Stimulated activated CD8-positive, alpha-beta memory T cell treated with anti-CD3 and anti-CD28 coated beads, Interleukin-4, amount 100 ng/mL, for 48 hours (primary cell): ENCODE data around the gene ARHGEF28.

Source experiments
- DNase-seq: peaks from one replicate; pipeline ENCODE4 v3.0.0-alpha.2; 2020

ARHGEF28 gene, protein sequence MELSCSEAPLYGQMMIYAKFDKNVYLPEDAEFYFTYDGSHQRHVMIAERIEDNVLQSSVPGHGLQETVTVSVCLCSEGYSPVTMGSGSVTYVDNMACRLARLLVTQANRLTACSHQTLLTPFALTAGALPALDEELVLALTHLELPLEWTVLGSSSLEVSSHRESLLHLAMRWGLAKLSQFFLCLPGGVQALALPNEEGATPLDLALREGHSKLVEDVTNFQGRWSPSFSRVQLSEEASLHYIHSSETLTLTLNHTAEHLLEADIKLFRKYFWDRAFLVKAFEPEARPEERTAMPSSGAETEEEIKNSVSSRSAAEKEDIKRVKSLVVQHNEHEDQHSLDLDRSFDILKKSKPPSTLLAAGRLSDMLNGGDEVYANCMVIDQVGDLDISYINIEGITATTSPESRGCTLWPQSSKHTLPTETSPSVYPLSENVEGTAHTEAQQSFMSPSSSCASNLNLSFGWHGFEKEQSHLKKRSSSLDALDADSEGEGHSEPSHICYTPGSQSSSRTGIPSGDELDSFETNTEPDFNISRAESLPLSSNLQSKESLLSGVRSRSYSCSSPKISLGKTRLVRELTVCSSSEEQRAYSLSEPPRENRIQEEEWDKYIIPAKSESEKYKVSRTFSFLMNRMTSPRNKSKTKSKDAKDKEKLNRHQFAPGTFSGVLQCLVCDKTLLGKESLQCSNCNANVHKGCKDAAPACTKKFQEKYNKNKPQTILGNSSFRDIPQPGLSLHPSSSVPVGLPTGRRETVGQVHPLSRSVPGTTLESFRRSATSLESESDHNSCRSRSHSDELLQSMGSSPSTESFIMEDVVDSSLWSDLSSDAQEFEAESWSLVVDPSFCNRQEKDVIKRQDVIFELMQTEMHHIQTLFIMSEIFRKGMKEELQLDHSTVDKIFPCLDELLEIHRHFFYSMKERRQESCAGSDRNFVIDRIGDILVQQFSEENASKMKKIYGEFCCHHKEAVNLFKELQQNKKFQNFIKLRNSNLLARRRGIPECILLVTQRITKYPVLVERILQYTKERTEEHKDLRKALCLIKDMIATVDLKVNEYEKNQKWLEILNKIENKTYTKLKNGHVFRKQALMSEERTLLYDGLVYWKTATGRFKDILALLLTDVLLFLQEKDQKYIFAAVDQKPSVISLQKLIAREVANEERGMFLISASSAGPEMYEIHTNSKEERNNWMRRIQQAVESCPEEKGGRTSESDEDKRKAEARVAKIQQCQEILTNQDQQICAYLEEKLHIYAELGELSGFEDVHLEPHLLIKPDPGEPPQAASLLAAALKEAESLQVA (N-terminal part only)

DNA sequence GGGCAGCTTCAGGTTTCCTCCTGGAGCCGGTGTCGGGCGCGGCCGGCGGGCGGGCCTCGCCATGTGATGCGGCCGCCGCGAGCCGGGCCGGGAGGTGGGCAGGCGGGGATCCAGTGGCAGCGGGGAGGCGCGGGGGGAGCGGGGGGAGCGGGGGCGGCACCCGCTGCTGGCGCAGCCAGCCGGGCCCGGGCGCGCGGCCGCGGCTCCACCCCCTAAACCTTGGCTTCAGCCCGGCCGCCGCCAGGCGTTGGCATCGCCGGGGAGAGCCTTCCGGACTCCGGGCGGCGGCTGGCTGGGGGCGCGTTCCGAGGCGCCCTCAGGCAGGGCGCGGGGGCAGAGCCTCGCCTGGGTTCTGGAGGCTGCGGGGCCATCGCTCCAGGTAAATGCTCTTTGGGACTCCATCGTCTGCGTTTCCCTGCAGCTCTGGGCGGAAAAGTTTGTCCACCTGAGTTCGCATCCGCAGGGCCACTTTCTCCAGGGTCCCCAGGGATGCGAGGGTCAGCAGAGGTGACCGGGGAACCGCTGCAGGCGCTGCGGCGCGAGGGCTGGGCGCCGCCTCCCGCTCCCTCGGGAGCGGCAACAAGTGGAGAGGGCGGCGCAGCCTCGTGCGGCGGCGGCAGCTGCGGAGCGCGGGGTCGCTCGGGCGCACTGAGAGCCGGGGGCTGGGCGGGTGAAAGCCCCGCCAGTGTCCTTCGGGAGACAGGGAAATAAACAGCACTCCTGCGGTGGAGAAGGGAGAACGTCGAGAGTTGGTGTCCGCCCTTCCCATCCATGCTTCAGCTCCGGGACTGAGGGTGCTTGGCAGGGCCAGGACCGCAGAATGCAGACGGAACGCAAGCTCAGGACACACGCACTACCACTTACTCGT lies at the start of gene ARHGEF28:
ARHGEF28 (plus strand) TSS at position 253 of the 868 bp plus-strand sequence. CDS start 58,656 bp downstream, outside the sequence.
- DNase-seq = peak; percentile 44

DNA sequence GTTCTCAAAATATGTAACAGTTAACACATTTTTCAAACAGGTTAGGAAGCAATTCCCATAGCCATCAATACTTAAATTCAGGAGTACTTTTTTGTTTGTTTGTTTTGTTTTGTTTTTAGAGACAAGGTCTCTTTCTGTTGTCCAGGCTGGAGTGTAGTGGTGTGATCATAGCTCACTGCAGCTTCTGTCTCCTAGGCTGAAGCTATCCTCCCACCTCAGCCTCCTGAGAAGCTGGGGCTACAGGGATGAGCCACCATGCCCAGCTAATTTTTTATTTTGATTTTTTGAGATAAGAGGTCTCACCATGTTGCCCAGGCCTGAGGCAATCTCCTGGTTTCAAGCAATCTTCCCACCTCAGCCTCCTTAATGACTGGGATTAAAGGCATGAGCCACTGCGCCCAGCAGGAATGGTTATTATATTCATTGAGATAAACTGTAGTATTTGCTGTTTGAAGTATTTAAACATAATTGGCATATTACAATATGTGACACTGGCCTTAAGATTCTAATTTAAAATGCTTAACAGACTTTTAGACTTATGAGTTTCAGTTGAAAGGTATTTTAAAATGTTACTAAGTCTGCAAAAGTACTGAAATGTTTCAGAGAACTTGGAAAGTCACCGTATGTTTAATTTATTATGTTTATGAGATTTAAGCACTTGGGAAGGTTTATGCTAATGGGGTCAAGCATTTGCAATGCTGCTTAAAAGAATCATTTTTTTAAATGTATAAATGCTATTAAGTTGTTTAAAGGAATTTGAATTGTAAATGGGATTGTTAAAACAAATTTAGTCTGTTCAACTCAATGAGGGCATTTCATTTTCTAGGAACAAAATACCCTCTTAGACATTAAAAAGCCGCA lies 43.5 kb upstream of the ARHGEF28 start:
- no peak for DNase-seq

DNA sequence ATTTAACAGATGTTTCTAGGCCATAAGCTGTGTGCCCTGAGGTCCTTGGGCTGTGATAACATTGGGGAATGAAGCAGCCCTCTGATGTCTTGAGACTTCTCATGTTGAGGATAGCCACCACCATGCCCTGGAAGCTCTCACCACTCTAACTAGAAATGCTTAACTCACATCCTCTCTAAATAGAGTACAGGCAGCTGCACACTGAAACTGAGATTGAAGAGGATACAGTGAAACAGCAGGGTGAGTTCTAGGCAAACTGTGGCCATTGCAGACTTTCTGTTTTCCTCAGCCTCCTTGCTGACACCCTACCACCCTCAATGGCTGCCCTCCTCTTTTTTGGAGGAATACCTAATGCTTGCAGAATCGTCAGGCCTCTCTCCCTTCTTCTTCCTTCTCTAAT lies 38.1 kb upstream of the ARHGEF28 start:
- no peak for DNase-seq

DNA sequence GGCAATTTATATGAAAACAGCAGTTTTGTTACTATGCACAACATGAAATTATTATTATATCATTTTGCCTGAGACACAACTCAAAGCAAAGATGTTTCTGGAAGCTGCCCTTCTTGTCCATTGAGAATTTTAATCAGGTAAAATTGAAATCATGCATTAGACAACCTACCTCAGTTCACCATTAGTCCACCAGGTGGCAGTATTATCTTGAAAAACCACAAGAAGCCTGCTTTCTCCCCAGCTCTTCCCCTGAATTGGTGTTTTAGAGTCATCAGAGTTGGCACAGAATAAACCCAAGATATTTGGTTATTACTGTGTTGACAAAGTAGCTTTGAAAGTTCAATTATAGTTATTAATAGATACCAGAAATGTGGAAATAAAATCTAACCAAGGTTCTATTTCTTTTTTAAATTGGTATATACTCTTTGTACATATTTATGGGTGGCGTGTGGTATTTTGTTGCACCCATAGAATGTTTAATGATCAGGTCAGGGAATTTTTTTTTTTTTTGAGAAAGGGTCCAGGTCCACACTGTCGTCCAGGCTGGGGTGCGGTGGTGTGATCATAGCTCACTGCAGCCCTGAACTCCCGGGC lies 34.8 kb upstream of the ARHGEF28 start:
- peak; percentile 35 for DNase-seq

DNA sequence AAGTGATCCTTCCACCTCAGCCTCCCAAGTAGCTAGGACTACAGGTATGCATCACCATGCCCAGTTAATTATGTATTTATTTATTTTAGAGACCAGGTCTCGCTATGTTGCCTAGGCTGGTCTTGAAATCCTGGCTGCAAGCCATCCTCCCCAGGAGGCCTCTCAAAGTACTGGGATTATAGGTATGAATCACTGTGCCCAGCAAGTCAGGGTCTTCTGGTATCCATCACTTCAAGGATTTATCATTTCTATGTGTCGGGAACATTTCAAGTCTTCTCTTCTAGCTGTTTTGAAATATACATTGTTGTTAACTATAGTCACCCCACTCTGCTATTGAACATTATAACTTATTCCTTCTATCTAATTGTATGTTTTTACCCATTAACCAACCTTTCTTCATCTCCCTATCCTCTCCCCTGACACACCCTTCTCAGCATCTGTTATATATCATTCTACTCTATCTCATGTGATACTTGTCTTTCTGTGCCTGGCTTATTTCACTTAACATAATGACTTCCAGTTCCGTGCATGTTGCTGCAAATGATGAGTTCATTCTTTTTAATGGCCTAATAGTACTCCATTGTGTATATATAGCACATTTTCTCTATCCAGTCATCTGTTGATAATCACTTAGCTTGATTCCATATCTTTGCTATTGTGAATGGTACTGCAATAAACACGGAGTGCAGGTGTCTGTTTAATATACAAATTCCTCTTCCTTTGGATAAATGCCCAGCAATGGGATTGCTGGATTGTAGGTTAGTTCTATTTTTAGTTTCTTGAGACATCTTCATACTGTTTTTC lies 34.1 kb upstream of the ARHGEF28 start:
- no peak for DNase-seq

DNA sequence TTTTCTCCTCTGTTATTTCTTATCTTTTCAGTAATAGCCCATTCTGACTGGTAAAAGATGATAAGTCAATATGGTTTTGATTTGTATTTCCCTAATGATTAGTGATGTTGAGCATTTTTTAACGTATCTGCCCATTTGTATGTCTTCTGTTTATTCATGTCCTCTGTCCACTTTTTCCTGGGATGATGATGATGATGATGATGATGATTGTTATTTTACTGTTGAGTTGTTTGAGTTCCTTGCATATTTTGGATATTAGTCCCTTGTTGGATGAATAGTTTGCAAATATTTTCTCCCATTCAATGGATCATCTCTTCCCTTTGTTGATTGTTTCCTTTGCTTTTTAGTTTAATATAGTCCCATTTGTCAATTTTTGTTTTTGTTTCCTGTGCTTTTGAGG lies 33.4 kb upstream of the ARHGEF28 start:
- DNase-seq = no peak

DNA sequence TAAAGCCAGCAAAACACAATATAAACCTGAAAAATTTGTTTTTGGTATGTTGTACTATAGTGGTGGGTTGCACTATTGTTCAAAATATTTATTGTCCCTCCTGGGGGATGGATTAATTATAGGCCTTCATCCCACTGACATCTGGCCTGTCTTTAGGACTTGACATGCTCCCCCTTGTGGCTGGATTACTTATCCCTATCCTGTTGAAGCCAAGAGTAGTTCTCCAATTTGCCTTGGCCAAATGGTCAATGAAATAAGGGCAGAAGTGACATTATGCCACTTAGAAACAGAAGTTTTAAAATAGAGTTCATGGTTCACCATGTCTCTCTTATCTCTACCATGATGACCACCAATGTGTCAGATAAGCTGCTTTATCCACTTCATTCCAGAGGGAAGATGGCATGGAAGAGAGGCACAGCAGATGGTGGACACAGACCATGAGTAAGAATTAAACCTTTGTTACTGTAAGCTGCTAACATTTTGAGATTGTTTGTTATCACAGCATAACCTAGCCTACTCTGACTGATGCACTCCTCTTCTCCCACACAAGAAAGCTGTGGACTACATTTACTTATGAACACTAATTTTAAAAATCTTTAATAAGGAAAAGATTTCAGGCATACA lies 29.2 kb upstream of the ARHGEF28 start:
- DNase-seq = no peak

DNA sequence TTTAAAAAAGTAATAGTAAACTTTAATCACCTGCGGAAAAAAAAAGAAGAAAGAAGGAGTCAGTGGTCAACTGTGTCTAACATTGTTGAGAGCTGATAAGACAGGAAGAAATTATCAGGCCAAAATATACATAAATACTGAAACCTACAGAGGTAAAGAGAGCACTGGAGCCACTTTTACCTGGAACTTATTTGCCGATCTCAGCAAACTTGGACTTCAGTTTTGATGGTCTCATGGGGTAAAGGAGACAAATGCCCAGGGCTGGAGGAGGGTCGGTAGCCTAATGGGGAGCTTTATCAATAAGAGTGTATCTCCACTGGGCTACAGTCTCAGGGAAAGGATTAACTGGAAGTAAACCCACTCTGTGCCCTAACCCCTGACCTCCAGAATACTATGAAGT lies 26.6 kb upstream of the ARHGEF28 start:
- no peak for DNase-seq

DNA sequence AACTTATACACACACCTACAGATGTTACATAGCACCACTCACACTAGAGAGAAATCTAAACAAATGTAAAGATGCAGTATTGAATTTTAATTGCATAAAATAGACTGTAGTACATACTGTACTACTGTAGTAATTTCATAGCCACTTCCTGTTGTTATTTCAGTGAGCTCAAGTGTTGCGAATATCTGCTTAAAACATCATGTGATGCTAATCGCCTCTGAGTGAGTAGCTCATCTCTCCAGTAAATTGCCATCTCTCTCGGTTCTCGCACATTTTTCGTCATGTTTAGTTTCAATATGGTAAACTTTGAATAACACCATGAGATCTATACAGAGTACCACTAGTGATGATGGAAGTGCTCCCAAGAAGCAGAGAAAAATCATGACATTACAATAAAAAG lies 22.0 kb upstream of the ARHGEF28 start:
- no peak for DNase-seq

DNA sequence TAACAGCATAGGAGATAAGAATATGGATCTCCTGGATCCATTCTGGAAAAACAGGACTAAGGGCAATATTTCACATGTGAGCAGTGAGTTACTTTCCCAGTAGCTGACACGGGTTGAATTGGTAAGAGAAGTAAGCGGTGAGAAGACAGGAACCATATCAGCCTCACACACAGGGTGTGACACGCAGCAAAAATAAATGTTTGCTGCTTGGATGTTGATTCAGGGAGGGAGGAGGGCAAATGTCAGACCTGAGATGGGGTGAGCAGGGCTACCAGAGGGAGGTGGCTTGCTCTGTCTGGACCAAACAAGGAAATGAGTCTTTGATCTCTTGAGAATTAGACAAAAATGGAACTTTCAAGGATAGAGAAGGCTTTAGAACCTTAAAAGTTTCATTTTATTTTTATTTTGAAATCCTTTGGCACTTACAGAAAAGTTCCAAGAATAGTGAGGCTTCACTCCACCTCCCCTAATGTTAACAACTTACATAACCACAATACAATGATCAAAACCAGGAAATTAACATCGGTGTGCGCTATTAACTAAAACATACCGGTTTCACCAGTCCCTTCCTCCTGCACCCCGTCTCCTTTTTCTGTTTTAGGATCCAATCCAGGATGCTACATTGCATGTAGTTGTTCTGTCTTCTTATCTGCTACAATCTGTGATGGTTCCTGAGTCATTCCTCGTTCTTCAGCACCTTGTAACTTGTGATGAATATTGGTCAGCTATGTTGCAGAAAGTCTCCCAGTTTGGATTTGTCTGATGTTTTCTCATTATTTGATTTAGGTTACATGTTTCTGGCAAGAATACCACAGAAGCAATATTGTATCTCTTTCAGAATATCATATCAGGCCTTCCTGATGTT lies 20.5 kb upstream of the ARHGEF28 start:
- DNase-seq = no peak

DNA sequence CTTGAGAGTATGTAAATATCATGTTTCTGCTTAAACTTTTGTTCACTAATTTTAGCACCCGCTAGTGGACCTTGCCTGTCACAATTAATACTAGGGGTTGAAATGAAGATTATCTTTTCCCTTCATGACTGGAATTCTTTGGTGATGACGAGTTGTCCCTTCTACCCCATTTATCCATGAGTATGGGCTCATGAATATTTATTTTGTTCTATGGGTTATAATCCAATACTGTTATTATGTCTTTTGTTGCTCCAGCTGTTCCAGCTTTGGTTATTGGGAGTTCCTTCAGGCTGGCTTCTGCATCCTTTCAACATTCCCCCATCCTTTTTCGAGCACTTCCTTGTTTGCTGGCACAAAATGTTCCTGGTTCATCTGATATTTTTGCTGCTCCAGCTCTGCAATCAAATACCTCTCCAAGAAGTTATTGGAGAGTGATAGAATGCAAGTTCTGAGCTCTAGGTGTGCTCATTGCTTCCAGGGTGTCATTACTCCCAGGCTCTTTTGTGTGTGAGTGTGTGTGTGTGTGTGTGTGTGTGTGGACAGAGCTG lies 19.7 kb upstream of the ARHGEF28 start:
- DNase-seq = no peak

DNA sequence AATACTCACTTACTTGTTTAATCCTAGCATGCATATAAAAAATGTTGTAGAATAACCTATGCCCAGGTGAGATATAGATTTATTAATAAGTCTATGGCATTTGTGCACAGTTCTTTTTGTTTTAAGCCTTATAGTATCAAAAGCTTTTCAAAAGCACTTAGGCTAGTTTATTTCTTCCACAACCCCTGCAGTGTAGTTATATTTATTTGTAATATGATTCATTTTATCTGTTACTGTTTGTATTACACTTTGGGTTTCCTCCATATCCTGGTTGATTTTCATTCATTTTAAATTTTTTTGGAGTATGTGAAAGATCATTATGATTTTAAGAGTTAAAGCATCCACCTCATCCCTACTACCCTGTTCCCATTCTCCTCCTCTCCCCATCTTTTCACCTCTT lies 18.8 kb upstream of the ARHGEF28 start:
- no peak for DNase-seq

DNA sequence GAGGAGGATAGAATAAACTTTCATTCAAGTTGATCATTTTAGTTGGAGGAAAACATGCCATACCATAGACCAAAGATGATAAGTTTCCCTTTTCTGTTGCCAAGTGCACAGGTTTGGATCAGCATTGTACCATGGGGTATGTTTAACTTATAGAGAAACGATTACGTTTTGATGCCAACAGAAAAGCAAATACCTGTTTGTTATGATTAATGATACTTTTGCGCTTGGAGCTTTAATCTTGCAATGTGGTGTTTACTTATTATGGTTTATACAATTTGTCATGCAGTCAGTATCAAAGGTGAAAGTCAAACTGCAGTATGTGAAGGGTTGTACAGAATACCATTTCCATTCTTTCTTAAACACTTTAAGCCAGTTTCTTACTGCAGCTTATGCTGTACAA lies 13.2 kb upstream of the ARHGEF28 start:
- no peak for DNase-seq

DNA sequence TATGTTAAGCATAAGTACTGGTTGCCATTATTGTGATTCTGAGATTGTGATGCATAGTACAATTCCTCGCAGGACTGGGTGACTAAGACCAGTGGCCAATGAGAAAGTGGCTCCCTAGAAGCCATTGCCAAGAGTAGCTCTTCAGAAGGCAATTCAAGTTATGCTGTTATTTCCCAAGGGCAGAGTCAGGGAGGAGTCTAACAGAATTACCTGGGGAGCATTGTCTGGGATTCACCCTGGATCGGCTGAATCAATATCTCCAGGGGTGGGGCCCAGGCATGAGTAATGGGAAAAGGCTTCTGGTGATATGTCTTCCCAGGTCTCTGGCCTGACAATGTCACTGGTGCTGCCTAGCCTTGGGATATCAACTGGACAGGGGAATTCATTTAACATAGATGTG lies 10.9 kb upstream of the ARHGEF28 start:
- no peak for DNase-seq

DNA sequence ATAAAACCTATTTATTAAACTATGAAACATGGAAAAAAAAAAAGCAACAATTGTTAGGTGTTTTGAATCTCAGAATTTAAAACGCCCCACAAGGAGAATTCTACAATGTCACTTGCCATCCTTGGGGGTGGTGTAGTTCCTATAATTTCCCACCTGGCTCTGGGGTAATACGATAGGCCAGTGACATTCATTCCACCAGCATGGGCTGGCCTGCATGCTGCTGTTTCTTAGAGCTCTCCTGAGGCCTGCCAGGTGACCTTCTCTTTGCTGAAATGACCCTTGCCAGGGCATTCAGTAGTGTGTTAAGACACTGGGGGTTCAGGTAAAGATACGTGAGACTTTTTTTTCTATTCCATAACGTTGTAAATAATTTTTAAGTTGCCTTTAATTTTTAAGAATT lies 10.0 kb upstream of the ARHGEF28 start:
- DNase-seq = no peak

DNA sequence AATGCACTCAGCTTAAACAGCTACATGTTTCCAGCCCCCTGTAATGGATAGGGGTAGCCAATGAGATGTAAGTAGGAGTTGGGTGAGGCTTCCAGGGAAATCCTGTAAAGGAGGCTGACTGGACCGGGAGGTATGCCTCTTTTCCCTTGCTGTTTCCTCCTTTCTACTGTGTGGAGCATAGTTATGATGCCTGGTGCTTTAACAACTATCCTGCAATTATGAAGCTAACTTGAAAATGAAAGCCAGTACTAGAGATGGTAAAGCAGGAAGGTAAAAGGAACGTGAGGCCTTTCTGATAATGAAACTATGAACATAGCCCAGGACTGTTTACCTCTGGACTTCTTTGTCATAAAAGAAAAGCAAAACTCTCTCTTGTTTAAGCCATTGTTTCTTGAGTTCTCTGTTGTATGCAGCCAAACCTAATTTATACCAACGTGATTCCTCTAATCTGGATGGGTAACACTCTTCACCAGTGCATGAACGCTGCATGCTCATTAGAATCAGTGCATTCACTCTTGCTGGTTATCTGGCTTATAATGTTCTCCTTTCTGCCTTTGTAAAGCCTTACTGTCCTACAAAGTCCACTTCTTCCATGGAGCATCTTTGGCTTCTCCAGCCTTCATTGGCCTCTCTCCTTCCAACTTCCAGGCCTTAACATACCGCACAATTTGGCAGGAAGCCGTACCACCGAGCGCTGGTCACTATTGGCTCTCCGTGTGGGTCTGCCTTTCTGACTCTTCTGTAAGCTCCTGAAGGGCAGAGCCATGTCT lies 8.3 kb upstream of the ARHGEF28 start:
- no peak for DNase-seq
